ENCODE measurements around the gene PRRC2A.

The PRRC2A gene

DNA sequence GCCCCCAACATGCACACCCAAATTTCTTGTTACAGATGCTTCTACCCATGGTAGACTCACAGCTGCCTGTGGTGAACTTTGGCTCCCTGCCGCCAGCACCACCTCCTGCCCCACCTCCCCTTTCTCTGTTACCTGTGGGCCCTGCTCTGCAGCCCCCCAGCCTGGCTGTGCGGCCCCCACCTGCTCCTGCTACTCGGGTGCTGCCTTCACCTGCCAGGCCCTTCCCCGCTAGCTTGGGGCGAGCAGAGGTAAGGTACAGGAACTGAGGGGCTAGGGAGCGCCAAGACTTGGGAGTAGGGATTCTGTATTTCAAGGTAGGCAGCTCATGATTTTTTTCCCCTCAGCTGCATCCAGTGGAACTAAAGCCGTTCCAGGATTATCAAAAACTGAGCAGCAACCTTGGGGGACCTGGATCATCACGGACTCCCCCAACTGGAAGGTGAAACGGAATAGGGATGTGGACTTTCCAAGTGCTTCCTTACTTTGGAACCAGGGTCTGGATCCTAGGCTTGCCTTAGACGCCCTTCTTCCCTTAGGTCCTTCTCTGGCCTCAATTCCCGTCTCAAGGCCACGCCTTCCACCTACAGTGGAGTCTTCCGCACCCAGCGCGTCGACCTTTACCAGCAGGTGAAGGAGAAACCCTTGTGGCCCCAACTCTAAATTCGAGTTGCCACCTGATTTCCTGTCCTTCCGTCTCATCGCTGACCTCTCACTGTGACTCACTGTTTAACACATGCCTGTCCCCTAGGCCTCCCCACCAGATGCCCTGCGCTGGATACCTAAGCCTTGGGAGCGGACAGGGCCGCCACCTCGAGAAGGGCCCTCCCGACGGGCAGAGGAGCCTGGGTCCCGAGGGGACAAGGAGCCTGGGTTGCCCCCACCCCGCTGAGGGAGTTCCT, 16.4 kb downstream of the PRRC2A start:
- peak overlapping the region in 1 of 2 donors; percentile 40 for H3K4me3 Mint-ChIP-seq
- H3K4me1 Mint-ChIP-seq (ENCODE audit: low read depth in 2 of 2) = peaks cover 3% of the 10 kb centered on the region in 2 donors
- H3K36me3 Mint-ChIP-seq (ENCODE audit: insufficient read depth) = peaks cover 82% of the 10 kb centered on the region
- no peaks in the 10 kb centered on the region for H3K27me3 Mint-ChIP-seq
- ATAC-seq (replicated peaks) (no peak), DNase-seq (no peak)
- H3K9me3 Mint-ChIP-seq = no peaks in the 10 kb centered on the region
- peak overlapping the region; percentile 10 to 51 for H3K27ac Mint-ChIP-seq

DNA sequence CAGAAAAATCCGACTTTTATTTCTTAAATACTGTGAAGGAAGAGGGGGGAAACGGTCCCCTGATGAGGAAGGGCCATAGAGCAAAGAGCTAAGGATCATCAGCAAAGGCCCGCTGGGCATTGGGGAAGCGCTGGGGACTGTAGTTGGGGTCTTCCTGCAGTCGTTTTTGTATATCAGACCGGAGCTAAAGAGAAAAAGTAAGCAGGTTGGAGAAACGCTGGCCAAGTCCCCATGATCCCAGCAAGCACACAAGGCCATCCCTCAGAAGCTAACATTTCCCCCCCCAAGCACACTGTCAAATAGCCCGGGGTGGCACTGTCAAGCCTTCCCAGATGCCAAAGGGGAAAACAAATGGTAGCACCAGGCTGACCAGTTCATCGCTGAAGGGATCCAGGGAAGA, 18.5 kb downstream of the PRRC2A start:
- no peaks in the 10 kb centered on the region for H3K27me3 Mint-ChIP-seq
- H3K4me1 Mint-ChIP-seq (ENCODE audit: low read depth in 2 of 2) = peaks cover 0 to 3% of the 10 kb centered on the region in 2 donors
- ATAC-seq (replicated peaks) (no peak), DNase-seq (no peak)
- peaks cover 82% of the 10 kb centered on the region for H3K36me3 Mint-ChIP-seq (ENCODE audit: insufficient read depth)
- no peak overlapping the region for H3K4me3 Mint-ChIP-seq
- H3K27ac Mint-ChIP-seq = peak overlapping the region in 1 of 2 donors; percentile 55
- no peaks in the 10 kb centered on the region for H3K9me3 Mint-ChIP-seq

DNA sequence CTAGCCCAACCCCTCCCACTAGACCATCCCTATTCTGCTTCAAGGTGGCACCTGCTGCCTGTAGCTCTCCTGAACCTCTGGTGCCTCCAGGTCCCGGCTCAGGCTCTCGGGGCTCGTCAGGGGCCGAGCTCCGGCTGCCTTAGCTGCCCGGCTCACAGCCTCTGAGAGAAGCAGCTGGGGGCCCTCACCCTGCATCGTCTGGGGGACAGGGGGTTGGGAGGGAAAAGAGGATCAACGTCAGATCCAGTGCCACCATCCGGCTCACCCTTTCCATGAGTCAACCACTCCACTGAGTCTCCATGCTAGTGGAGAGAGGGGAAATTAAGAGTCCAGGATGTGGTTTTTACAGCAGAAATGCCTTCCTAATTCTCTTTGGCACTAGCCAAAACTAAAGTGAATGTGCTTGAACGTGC, 18.9 kb downstream of the PRRC2A start:
- Mint-ChIP-seq H3K27ac (no peak overlapping the region), H3K9me3 (no peaks in the 10 kb centered on the region), H3K36me3 (ENCODE audit: insufficient read depth) (peaks cover 81% of the 10 kb centered on the region), H3K27me3 (no peaks in the 10 kb centered on the region), H3K4me3 (no peak overlapping the region), H3K4me1 (ENCODE audit: low read depth in 2 of 2) (peaks cover 0 to 3% of the 10 kb centered on the region in 2 donors)
- no peak for DNase-seq
- ATAC-seq (replicated peaks) = no peak

DNA sequence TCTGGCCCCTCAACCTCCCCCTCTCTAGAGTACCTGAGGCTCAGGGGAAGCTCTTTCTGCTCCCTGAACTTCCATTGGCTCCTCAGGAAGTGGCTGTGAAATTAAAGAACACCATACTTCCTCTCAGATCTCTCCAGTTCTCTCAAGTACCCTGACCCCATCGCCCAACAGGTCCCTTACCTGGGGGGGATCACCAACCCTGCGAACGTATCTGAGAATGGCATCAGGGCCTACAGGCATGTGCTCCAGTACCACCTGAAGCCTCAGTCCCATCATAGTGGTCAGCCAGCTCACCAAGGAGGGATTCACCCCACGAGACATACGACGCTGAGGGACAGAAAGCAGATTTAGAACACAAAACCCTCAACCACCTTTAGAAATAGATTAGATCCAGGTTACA, 20.1 kb downstream of the PRRC2A start:
- Mint-ChIP-seq H3K27me3 (no peaks in the 10 kb centered on the region), H3K4me3 (no peak overlapping the region), H3K4me1 (ENCODE audit: low read depth in 2 of 2) (peaks cover 3% of the 10 kb centered on the region in 2 donors), H3K27ac (peak overlapping the region in 1 of 2 donors; percentile 66), H3K9me3 (no peaks in the 10 kb centered on the region), H3K36me3 (ENCODE audit: insufficient read depth) (peaks cover 81% of the 10 kb centered on the region)
- ATAC-seq (replicated peaks) = no peak
- DNase-seq = no peak

DNA sequence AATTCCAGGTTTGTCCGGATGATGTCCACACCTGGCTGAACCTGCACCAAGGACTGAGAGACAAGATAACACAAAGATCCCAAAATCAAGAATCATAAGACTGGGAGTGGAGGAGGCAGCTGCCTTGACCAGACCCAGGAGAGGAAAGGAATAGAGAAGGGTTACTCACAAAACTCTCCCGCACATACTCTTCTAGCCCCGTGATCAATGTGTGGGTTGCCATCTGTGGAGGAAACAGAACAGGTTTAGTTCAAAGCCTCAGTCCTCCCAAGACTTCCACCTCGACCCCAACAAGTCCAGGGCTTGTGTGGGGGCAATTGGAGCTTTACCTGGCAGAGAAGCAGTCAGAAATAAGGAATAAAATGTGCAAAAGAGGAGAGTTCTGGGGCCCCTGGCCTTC, 20.9 kb downstream of the PRRC2A start:
- H3K4me3 Mint-ChIP-seq = no peak overlapping the region
- H3K36me3 Mint-ChIP-seq (ENCODE audit: insufficient read depth) = peaks cover 81% of the 10 kb centered on the region
- H3K4me1 Mint-ChIP-seq (ENCODE audit: low read depth in 2 of 2) = peaks cover 3% of the 10 kb centered on the region in 2 donors
- H3K9me3 Mint-ChIP-seq = no peaks in the 10 kb centered on the region
- H3K27ac Mint-ChIP-seq = peak overlapping the region; percentile 25 to 66
- DNase-seq (no peak), ATAC-seq (replicated peaks) (no peak)
- H3K27me3 Mint-ChIP-seq = no peaks in the 10 kb centered on the region

DNA sequence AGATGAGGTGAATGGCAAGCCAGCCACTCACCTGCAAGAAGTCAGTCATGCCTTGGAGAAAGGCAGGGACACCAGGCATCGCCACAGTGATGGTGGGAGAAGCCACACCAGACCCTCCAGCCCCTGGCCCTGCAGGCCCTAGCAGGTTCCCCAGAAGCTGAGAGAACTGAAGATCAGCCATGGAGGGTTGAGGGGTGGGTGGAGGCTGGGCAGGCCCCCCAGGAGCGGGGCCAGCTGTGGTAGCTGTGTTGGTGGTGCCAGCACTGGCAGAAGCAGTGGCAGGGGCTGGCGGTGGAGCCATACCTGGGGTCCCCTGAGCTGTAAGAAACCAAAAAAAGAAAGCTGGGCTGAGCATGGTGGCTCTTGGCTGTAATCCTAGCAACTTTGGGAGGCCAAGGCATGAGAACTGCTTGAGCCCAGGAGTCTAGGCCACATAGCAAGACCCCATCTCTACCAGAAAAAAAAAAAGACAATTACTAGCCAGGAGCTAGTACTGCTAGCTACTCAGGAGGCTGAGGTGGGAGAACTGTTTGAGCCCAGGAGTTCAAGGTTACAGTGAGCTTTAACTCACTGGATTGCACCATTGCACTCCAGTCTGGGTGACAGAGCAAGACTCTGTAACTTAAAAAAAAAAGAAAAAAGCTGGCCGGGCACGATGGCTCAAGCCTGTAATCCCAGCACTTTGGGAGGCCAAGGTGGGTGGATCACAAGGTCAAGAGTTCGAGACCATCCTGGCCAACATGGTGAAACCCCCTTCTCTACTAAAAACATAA, 22.5 kb downstream of the PRRC2A start:
- H3K4me3 Mint-ChIP-seq = no peak overlapping the region
- H3K4me1 Mint-ChIP-seq (ENCODE audit: low read depth in 2 of 2) = peaks cover 3% of the 10 kb centered on the region in 2 donors
- H3K36me3 Mint-ChIP-seq (ENCODE audit: insufficient read depth) = peaks cover 80% of the 10 kb centered on the region
- H3K9me3 Mint-ChIP-seq = no peaks in the 10 kb centered on the region
- DNase-seq = no peak
- ATAC-seq (replicated peaks) = no peak
- H3K27me3 Mint-ChIP-seq = no peaks in the 10 kb centered on the region
- H3K27ac Mint-ChIP-seq = no peak overlapping the region

DNA sequence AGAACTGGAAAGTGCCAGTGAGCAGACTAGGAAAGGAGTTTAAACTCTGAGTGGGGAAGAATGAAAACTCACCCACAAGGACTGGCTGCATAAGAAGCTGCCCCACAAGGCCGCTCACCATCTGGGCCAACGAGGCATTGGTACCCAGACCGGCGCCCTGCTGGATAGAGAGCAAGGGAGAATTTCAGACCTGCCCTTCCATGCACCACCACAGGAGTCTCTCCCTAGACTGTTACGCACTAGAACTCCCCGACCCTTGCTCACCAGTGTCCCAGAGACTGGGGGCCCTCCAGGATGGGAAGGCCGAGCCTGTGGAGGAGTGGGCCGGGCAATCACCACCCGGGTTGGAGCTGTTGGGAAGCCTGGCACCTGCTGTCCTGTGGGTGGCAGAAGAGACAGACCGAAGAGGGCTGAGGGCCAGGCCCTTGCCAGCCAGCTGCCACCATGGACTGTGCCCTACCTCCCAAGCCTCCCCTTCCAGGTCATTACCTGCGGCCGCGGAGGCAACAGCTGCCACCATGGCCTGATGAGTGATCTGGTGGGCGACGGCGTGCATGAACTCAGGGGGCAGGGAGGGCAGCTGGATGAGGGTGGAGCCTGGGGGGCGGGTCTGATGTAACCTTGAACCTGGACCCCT, 23.4 kb downstream of the PRRC2A start:
- DNase-seq (no peak), ATAC-seq (replicated peaks) (no peak)
- Mint-ChIP-seq H3K9me3 (no peaks in the 10 kb centered on the region), H3K36me3 (ENCODE audit: insufficient read depth) (peaks cover 79% of the 10 kb centered on the region), H3K27ac (no peak overlapping the region), H3K27me3 (no peaks in the 10 kb centered on the region), H3K4me1 (ENCODE audit: low read depth in 2 of 2) (peaks cover 3 to 6% of the 10 kb centered on the region in 2 donors), H3K4me3 (no peak overlapping the region)

DNA sequence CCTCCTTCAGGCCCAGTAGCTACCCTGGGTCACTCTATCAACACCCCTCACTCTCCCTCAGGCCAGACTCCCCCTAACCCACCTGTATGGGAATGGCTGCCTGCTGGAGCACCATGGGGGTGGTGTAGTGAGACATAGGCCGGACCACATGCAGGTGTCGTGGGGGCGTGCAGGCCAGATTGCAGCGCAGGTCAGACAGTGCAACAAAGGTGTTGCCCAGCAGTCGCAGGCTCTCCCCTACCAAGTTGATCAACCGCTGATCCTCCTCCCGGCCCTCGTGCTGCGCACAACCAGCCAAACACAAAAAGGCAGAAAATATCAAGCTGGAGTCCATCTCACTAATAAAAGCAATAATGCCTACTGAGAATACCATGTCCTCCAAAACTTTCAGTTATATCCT, 24.8 kb downstream of the PRRC2A start:
- Mint-ChIP-seq H3K36me3 (ENCODE audit: insufficient read depth) (peaks cover 82% of the 10 kb centered on the region), H3K4me1 (ENCODE audit: low read depth in 2 of 2) (peaks cover 4 to 11% of the 10 kb centered on the region in 2 donors), H3K27ac (peak overlapping the region; percentile 58 to 82), H3K27me3 (no peaks in the 10 kb centered on the region), H3K4me3 (no peak overlapping the region), H3K9me3 (no peaks in the 10 kb centered on the region)
- DNase-seq (no peak), ATAC-seq (replicated peaks) (no peak)

DNA sequence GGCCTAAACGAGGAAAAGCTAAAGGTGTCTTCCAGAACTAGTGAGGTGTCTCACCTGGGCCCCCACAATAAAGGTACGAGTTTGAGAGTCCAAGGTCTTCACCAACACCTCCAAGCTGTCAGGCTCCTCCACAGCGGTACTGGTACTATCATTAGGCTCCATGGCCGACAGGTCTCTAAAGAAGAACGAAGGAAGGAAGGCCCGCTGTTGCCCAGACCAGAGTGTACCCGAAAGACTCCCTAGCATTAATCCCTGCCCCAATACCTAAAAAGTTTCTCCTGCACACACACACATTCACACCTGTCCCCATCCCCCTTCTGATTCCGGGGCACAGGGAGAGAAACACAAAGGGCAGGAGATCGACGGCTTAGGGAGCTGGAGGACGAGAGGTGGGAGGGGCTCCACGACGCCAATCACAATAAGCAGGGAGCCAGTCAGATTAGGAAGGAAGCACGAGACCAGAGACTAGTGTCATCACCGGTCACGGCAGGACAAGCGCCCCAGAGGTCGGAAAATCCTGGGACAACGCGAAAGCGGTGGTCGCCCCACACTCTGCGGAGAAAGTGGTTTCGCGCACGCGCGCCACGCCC, 31.2 kb downstream of the PRRC2A start:
- H3K4me3 Mint-ChIP-seq = peak overlapping the region; percentile 89 to 97
- DNase-seq = no peak
- H3K36me3 Mint-ChIP-seq (ENCODE audit: insufficient read depth) = peaks cover 52% of the 10 kb centered on the region
- no peak for ATAC-seq (replicated peaks)
- H3K27ac Mint-ChIP-seq = peak overlapping the region; percentile 98 to 99
- H3K4me1 Mint-ChIP-seq (ENCODE audit: low read depth in 2 of 2) = peaks cover 27 to 35% of the 10 kb centered on the region in 2 donors
- no peaks in the 10 kb centered on the region for H3K27me3 Mint-ChIP-seq
- no peaks in the 10 kb centered on the region for H3K9me3 Mint-ChIP-seq

DNA sequence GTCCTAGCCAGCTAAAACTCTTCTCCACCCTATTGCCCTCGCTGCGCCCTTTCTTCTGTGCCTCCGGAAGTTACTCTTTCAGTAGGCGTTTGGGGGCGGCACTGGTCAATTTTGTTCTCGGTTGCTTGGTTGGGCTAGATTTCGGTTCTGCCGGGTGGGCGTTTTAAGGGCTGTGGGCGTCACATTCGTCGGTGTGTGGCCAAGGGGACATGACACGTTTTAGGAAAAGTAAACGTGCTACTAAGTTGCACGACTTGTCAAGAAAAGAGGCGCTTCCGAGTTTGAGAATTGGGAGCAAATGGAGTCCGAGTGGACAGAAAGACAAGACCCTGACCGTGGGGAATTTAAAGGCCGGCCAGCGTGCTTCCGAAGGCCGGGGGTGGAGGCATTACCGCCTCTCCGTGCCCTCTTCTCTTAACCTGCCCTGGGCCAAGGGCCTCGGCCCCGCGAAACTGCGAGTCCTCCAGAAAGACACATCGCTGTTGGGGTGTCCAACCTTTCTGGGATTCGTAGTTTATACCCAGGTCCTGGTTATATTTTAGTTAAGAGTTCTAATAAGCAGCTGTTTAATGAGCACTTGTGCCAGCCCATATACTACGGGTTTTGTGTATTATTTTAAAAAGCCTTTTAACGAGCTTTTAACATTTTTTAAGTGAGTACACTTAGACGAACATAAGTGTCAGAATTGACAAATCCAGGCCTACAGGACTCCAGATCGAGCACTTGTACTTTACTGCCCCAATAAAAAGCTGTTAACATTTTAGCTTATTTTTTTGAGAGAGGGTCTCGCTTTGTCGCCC, 32.6 kb downstream of the PRRC2A start:
- Mint-ChIP-seq H3K4me3 (peak overlapping the region; percentile 89 to 97), H3K4me1 (ENCODE audit: low read depth in 2 of 2) (peaks cover 33 to 42% of the 10 kb centered on the region in 2 donors), H3K9me3 (no peaks in the 10 kb centered on the region), H3K36me3 (ENCODE audit: insufficient read depth) (peaks cover 41% of the 10 kb centered on the region), H3K27me3 (no peaks in the 10 kb centered on the region), H3K27ac (peak overlapping the region; percentile 98 to 99)
- DNase-seq (peak in 1 of 3 experiments; percentile 83), ATAC-seq (replicated peaks) (peak; percentile 73)

DNA sequence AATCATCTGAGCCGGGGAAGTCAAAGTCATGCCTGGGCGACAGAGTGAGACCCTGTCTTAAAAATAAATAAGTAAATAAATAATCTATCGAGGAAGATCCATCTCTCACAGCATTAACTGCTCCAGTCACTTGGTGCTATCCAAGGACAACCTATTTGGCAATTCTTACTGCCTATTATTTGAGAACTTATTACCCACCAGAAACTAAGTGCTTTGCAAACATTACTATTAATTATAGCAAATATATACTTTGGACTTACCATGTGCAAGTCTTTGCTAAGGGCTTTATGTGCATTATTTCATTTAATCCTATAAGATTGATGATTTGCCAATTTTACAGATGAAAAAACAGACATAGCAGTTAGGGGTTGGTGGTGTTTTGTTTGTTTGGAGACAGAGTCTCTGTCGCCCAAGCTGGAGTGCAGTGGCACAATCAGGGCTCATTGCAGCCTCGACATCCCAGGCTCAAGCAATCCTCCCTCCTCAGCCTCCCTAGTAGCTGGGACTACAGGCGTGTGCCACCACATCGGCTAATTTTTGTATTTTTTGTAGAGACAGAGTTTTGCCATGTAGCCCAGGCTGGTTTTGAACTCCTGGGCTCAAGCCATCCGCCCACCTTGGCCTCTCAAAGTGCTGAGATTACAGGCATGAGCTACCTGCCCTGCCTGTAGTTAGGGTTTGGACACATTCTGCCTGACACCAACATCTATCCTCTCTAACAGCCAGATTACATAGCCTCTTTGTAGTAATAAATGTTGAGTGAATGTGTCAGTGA, 34.2 kb downstream of the PRRC2A start:
- ATAC-seq (replicated peaks) = no peak
- H3K4me1 Mint-ChIP-seq (ENCODE audit: low read depth in 2 of 2) = peaks cover 45 to 51% of the 10 kb centered on the region in 2 donors
- peaks cover 33% of the 10 kb centered on the region for H3K36me3 Mint-ChIP-seq (ENCODE audit: insufficient read depth)

More for the DNA sequence above, 34.2 kb downstream of the PRRC2A start:
- H3K9me3 Mint-ChIP-seq = no peaks in the 10 kb centered on the region
- no peak overlapping the region for H3K4me3 Mint-ChIP-seq
- H3K27me3 Mint-ChIP-seq = no peaks in the 10 kb centered on the region
- peak overlapping the region in 1 of 2 donors; percentile 49 for H3K27ac Mint-ChIP-seq
- no peak for DNase-seq
